B cell (primary cell): ENCODE data around the gene FERMT3. TPM values are rescaled to one million over a fixed set of nuclear protein-coding genes. Genes with fewer than 3 reads are reported as not detected.
"Not testable (repeated sequence)": the region's sequence is repeated elsewhere in the genome, so short reads cannot be mapped to it uniquely, and the experiment has no call there.

Experiments
- ATAC-seq: fragments of 200-7000 bp; cut with Tn5 transposase; one replicate; pipeline ENCODE4 v1.10.0; 2021; ENCODE audit warnings: low read depth, mild to moderate bottlenecking, moderate number of reproducible peaks, moderate library complexity
- CTCF ChIA-PET: fragments of 350-600 bp; sonication (Branson Sonifier 250); formaldehyde crosslinking; loops from one replicate; lab custom pipeline; 2021; ENCODE audit warnings: antibody characterized with exemption, inconsistent platforms; lab: Charles Lee
- POLR2A ChIA-PET: fragments of 350-600 bp; sonication (Branson Sonifier 250); formaldehyde crosslinking; loops from one replicate; lab custom pipeline; 2021; ENCODE audit warnings: antibody characterized with exemption; lab: Charles Lee
- DNase-seq: peaks from one replicate; pipeline ENCODE4 v3.0.0; 2013
- H2AFZ ChIP-seq: 2 replicates; pipeline ENCODE4 v1.6.1; 2012; ENCODE audit warnings: mild to moderate bottlenecking, low read depth, low read length; ENCODE audit not compliant: insufficient read depth, poor library complexity, severe bottlenecking
- H3K27ac ChIP-seq, 2 donors: 1 replicate in 1 of 2; 2 replicates in 1 of 2; pipeline ENCODE4 v1.5.1; 2012 to 2013; ENCODE audit warnings: low read length in 2 of 2, mild to moderate bottlenecking in 2 of 2, moderate library complexity in 1 of 2
- H3K27me3 ChIP-seq, 4 experiments: fragments of 200-600 bp in 1 of 4; sonication (generic) in 1 of 4; replicated peaks in 1 of 4; 1 replicate in 2 of 4; 2 replicates in 2 of 4; pipeline versions ENCODE4 v1.6.1 to v1.7.0; 2013 to 2016; ENCODE audit warnings: low read length in 3 of 4, mild to moderate bottlenecking in 2 of 4, mixed read lengths in 1 of 4, moderate library complexity in 1 of 4; ENCODE audit not compliant: insufficient read depth in 4 of 4, control insufficient read depth in 3 of 4; ENCODE audit errors: control extremely low read depth in 1 of 4
- H3K36me3 ChIP-seq, 2 experiments: replicated peaks in 1 of 2; 1 replicate in 1 of 2; 2 replicates in 1 of 2; pipeline versions ENCODE4 v1.6.1 to v1.7.1; 2013; ENCODE audit warnings: low read length in 1 of 2; ENCODE audit not compliant: insufficient read depth in 2 of 2, control insufficient read depth in 1 of 2; ENCODE audit errors: control extremely low read depth in 1 of 2, extremely low read depth in 1 of 2
- H3K4me1 ChIP-seq, 2 donors: fragments of 200-600 bp in 1 of 2; sonication (generic) in 1 of 2; 1 replicate in 1 of 2; 2 replicates in 1 of 2; pipeline versions ENCODE4 v1.5.1 to v1.6.1; 2013 to 2017; ENCODE audit warnings: low read length in 2 of 2; ENCODE audit not compliant: control insufficient read depth in 2 of 2, insufficient read depth in 2 of 2
- H3K4me2 ChIP-seq: replicated peaks from 2 replicates; pipeline ENCODE3; 2012; ENCODE audit warnings: mild to moderate bottlenecking, low read depth, low read length; ENCODE audit not compliant: poor library complexity, severe bottlenecking
- H3K4me3 ChIP-seq, 5 experiments: fragments of 200-600 bp in 1 of 5; sonication (generic) in 1 of 5; 1 replicate in 3 of 5; 2 replicates in 2 of 5; pipeline versions ENCODE4 v1.5.1 to v1.7.0; 2011 to 2016; ENCODE audit warnings: low read length in 4 of 5, mild to moderate bottlenecking in 4 of 5, low read depth in 2 of 5, control low read depth in 1 of 5, moderate library complexity in 1 of 5; ENCODE audit not compliant: insufficient read depth in 1 of 5; ENCODE audit errors: control extremely low read depth in 1 of 5, extremely low read depth in 1 of 5
- H3K79me2 ChIP-seq: fragments of 200-600 bp; sonication (generic); one replicate; pipeline ENCODE4 v1.6.0; 2016; ENCODE audit warnings: low read length; ENCODE audit not compliant: control insufficient read depth, insufficient read depth
- H3K9ac ChIP-seq: fragments of 200-600 bp; sonication (generic); 2 replicates; pipeline ENCODE4 v1.6.1; 2017; ENCODE audit warnings: mild to moderate bottlenecking, low read length, moderate library complexity
- H3K9me3 ChIP-seq, 3 donors: one replicate each; pipeline versions ENCODE4 v1.6.1 to v1.7.1; 2013; ENCODE audit warnings: low read length in 2 of 3; ENCODE audit not compliant: control insufficient read depth in 2 of 3, insufficient read depth in 1 of 3; ENCODE audit errors: control extremely low read depth in 1 of 3
- H4K20me1 ChIP-seq: 2 replicates; pipeline ENCODE4 v1.6.0; 2012; ENCODE audit warnings: mild to moderate bottlenecking, low read length; ENCODE audit not compliant: insufficient read depth, control insufficient read depth, poor library complexity, severe bottlenecking
- H3K27ac Mint-ChIP-seq: one replicate; pipeline ENCODE4 v1.8.0; 2021; ENCODE audit warnings: mixed read lengths
- H3K27me3 Mint-ChIP-seq: one replicate; pipeline ENCODE4 v1.8.0; 2021; ENCODE audit warnings: mixed read lengths
- H3K4me1 Mint-ChIP-seq: one replicate; pipeline ENCODE4 v1.8.0; 2021; ENCODE audit warnings: mixed read lengths
- H3K4me3 Mint-ChIP-seq: one replicate; pipeline ENCODE4 v1.8.0; 2021; ENCODE audit warnings: mixed read lengths
- H3K9me3 Mint-ChIP-seq: one replicate; pipeline ENCODE4 v1.8.0; 2022; ENCODE audit warnings: mixed read lengths; ENCODE audit not compliant: insufficient read depth
- CTCF ChIP-seq: fragments of 200-600 bp; IDR thresholded peaks from one replicate; pipeline ENCODE4 v1.8.0; 2022; ENCODE audit warnings: antibody characterized with exemption, mild to moderate bottlenecking
- EZH2 ChIP-seq: IDR thresholded peaks from 2 replicates; pipeline ENCODE4 v1.6.1; 2012; ENCODE audit warnings: borderline replicate concordance, low read depth, mild to moderate bottlenecking, moderate library complexity, low read length; ENCODE audit not compliant: insufficient read depth, poor library complexity, severe bottlenecking
- WGBS: methylation state at CpG from one replicate; pipeline ENCODE4 v1.1.5; 2013; ENCODE audit warnings: missing lambda C conversion rate; ENCODE audit not compliant: insufficient coverage; 5-methylcytosine and 5-hydroxymethylcytosine counted together
- intact Hi-C: fragments of 100-400 bp; cut with micrococcal nuclease; formaldehyde crosslinking; loops from one replicate; pipeline ENCODE4 v1.10.0; 2022
- polyA plus RNA-seq: library from polyadenylated mRNA; depleted of rRNA; stranded (reverse); fragments of >200 nt; gene quantifications from 2 replicates; pipeline ENCODE4 v1.2.3, GENCODE V29; 2012
- total RNA-seq, 2 donors: library from RNA; stranded (reverse); fragments of 120-200 nt in 1 of 2; gene quantifications; 1 replicate in 1 of 2; 2 replicates in 1 of 2; pipeline versions ENCODE4 v1.2.3 to v1.2.4, GENCODE V29; 2013 to 2022

The FERMT3 gene
- total and polyA plus RNA-seq, 2 donors (not counting 1 experiment from before 2014, with no cell fraction given), result 96.2 to 170 TPM

- Histone ChIP-seq H3K27me3 (no peaks in the 10 kb centered on the region), H3K36me3 (no peaks in the 10 kb centered on the region), H4K20me1 (no peaks in the 10 kb centered on the region), H3K4me2 (no peak overlapping the region), H2AFZ (no peak overlapping the region), H3K27ac (no peak overlapping the region), H3K4me1 (peaks cover 0 to 4% of the 10 kb centered on the region in 2 donors), H3K9ac (no peak overlapping the region), H3K79me2 (no peaks in the 10 kb centered on the region), H3K4me3 (no peak overlapping the region), H3K9me3 (no peaks in the 10 kb centered on the region)
- intact Hi-C loops, result no loop called here
- Mint-ChIP-seq H3K27me3 (no peaks in the 10 kb centered on the region), H3K27ac (peak overlapping the region; percentile 53), H3K9me3 (no peaks in the 10 kb centered on the region), H3K4me3 (no peak overlapping the region), H3K4me1 (no peaks in the 10 kb centered on the region)
- ATAC-seq, result no peak
- ChIA-PET POLR2A (no interaction called here), CTCF (no interaction called here)
- DNase-seq, result no peak
- TF ChIP-seq CTCF (no peak), EZH2 (no peak)
- WGBS, result 93% methylated on average over 14 of the region's 17 CpGs
These were observed 48.7 kb upstream of the FERMT3 start for GRCh38 chr11:64157631-64158394.

GRCh38 chr11:64161037-64161436, 45.5 kb upstream of the FERMT3 start:
- Histone ChIP-seq H3K36me3 (no peaks in the 10 kb centered on the region), H2AFZ (no peak overlapping the region), H3K79me2 (no peaks in the 10 kb centered on the region), H3K9me3 (no peaks in the 10 kb centered on the region), H3K9ac (no peak overlapping the region), H3K4me3 (no peak overlapping the region), H3K4me1 (peaks cover 9 to 10% of the 10 kb centered on the region in 2 donors), H4K20me1 (no peaks in the 10 kb centered on the region), H3K27me3 (no peaks in the 10 kb centered on the region), H3K27ac (no peak overlapping the region), H3K4me2 (no peak overlapping the region)
- H3K9me3 Mint-ChIP-seq, result no peaks in the 10 kb centered on the region
- intact Hi-C loops, result no loop called here
- 96% methylated on average over 10 of the region's 10 CpGs for WGBS
- H3K27ac Mint-ChIP-seq, result no peak overlapping the region
- no peaks in the 10 kb centered on the region for H3K27me3 Mint-ChIP-seq
- TF ChIP-seq EZH2 (no peak), CTCF (no peak)
- ChIA-PET CTCF (no interaction called here), POLR2A (no interaction called here)
- no peak for ATAC-seq
- no peak for DNase-seq
- no peak overlapping the region for H3K4me3 Mint-ChIP-seq
- peaks cover 8% of the 10 kb centered on the region for H3K4me1 Mint-ChIP-seq

- H3K27me3 ChIP-seq, ATAC-seq, H3K9me3 Mint-ChIP-seq, H3K9me3 ChIP-seq, H3K4me3 Mint-ChIP-seq, H3K9ac ChIP-seq, H3K4me2 ChIP-seq, H3K79me2 ChIP-seq, H3K36me3 ChIP-seq, H3K27ac ChIP-seq, H2AFZ ChIP-seq, H3K4me3 ChIP-seq, intact Hi-C loops, DNase-seq, H4K20me1 ChIP-seq, H3K27ac Mint-ChIP-seq, H3K27me3 Mint-ChIP-seq: not testable (repeated sequence)
- H3K4me1 Mint-ChIP-seq, result peaks cover 10% of the 10 kb centered on the region
- CTCF ChIA-PET, result interaction anchor here (0.7 to 2.1 kb wide), 3 partner anchors 12 to 488 kb away, joined by 3 to 5 read pairs (median 4); no protein-coding TSS in a partner anchor
- peaks cover 12 to 14% of the 10 kb centered on the region in 2 donors for H3K4me1 ChIP-seq
- WGBS, result 92% methylated on average over 14 of the region's 16 CpGs
- POLR2A ChIA-PET, result interaction anchor here (0.5 kb wide), 1 partner anchor 174 kb away, joined by 3 read pairs; no protein-coding TSS in a partner anchor
These were observed 43.8 kb upstream of the FERMT3 start for GRCh38 chr11:64162769-64163168.
